ENCODE measurements around the gene GLP1R. TPM values are rescaled to one million over a fixed set of nuclear protein-coding genes. Genes with fewer than 3 reads are reported as not detected.

Gene GLP1R
- polyA plus RNA-seq, 1 donor (not counting 4 experiments of a cell fraction or from before 2014, with no cell fraction given) = not detected

DNA sequence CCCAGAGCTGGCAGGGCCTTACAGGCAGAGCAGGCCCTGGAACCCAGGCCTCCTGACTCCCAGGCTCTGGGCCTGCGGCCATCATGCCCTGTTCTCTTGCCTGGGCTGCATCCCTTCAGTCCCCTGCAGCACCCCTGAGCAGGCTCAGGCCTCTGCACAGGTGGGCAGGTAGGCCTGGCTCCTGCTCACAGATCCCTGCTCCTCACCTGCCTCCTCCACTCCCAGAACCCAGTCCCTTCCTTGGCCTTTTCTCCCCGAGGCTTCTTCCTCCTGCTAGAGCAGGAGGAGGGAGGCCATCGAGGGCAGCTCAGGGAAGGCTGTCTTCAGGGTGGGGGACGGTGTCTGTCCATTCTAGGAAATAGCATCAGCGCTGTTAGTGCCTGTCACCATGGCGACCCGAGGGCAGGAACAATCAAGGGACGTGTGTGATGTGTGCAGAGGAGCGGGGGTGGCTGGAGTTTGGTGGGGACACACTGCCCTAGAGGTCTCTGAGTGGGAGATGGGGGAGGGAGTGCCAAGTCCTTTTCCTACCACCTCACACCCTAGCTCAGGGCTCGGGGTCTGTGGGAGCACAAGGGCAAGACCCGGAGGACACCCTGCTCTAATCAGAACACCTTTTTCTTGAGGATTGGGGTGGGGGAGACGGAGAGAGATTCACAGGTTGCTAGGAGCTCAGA, 26.6 kb downstream of the GLP1R start:
- TF ChIP-seq CTCF (optimal IDR thresholded peaks at IDR 0.05 in 1 of 3, IDR thresholded peaks at IDR 0.05 in 1 of 3, conservative IDR thresholded peaks at IDR 0.05 in 1 of 3; ENCODE audit: extremely low read depth in 1 of 3, insufficient read depth in 2 of 3, low read length in 3 of 3) (no peak), EZH2 (IDR thresholded peaks at IDR 0.05; ENCODE audit: low read length) (no peak)
- Histone ChIP-seq H3K4me1 (ENCODE audit: control insufficient read depth, extremely low read depth, insufficient read depth, low read length) (no peaks in the 10 kb centered on the region), H3K9me3 (ENCODE audit: control insufficient read depth, low read depth, low read length) (no peaks in the 10 kb centered on the region), H3K79me2 (ENCODE audit: control insufficient read depth, insufficient read depth, low read length) (no peaks in the 10 kb centered on the region), H3K9ac (ENCODE audit: control insufficient read depth, extremely low read depth, insufficient read depth, low read length) (no peak overlapping the region), H3K36me3 (ENCODE audit: control insufficient read depth in 2 of 2, extremely low read depth in 1 of 2, insufficient read depth in 2 of 2, low read length in 2 of 2) (no peaks in the 10 kb centered on the region), H3K27ac (ENCODE audit: control insufficient read depth, insufficient read depth, low read length) (no peak overlapping the region), H3K27me3 (ENCODE audit: control insufficient read depth, extremely low read depth, insufficient read depth, low read length) (no peaks in the 10 kb centered on the region), H3K4me2 (ENCODE audit: control insufficient read depth, extremely low read depth, insufficient read depth, low read depth, low read length) (no peak overlapping the region), H2AFZ (ENCODE audit: control insufficient read depth, low read length) (no peak overlapping the region), H3K4me3 (ENCODE audit: control insufficient read depth in 2 of 3, extremely low read depth in 1 of 3, insufficient read depth in 2 of 3, low read depth in 1 of 3, low read length in 3 of 3) (no peak overlapping the region), H3K9me1 (ENCODE audit: control insufficient read depth, extremely low read depth, insufficient read depth, low read length) (no peaks in the 10 kb centered on the region), H4K20me1 (ENCODE audit: control insufficient read depth, extremely low read depth, insufficient read depth, low read length) (no peaks in the 10 kb centered on the region)
- dilution Hi-C loops (cut with MboI; ENCODE audit: extremely low pct_ligation_motif_present, low sequenced_read_pairs) = no loop called here
- DNase-seq (ENCODE audit: low read depth, low spot score) (no peak), FAIRE-seq (no peak)

GRCh38 chr6:39075807-39076622, 27.4 kb downstream of the GLP1R start:
- H3K9me3 ChIP-seq (ENCODE audit: control insufficient read depth, low read depth, low read length) = no peaks in the 10 kb centered on the region
- no peak for TF ChIP-seq CTCF (optimal IDR thresholded peaks at IDR 0.05 in 1 of 3, IDR thresholded peaks at IDR 0.05 in 1 of 3, conservative IDR thresholded peaks at IDR 0.05 in 1 of 3; ENCODE audit: extremely low read depth in 1 of 3, insufficient read depth in 2 of 3, low read length in 3 of 3)
- no peak for TF ChIP-seq EZH2 (IDR thresholded peaks at IDR 0.05; ENCODE audit: low read length)
- no peaks in the 10 kb centered on the region for H3K79me2 ChIP-seq (ENCODE audit: control insufficient read depth, insufficient read depth, low read length)
- no peak for DNase-seq (ENCODE audit: low read depth, low spot score)
- H3K9ac ChIP-seq (ENCODE audit: control insufficient read depth, extremely low read depth, insufficient read depth, low read length) = no peak overlapping the region
- H3K4me3 ChIP-seq (ENCODE audit: control insufficient read depth in 2 of 3, extremely low read depth in 1 of 3, insufficient read depth in 2 of 3, low read depth in 1 of 3, low read length in 3 of 3) = no peak overlapping the region
- H3K27ac ChIP-seq (ENCODE audit: control insufficient read depth, insufficient read depth, low read length) = no peak overlapping the region
- H3K4me1 ChIP-seq (ENCODE audit: control insufficient read depth, extremely low read depth, insufficient read depth, low read length) = no peaks in the 10 kb centered on the region
- H3K9me1 ChIP-seq (ENCODE audit: control insufficient read depth, extremely low read depth, insufficient read depth, low read length) = no peaks in the 10 kb centered on the region
- H3K4me2 ChIP-seq (ENCODE audit: control insufficient read depth, extremely low read depth, insufficient read depth, low read depth, low read length) = no peak overlapping the region
- no peak overlapping the region for H2AFZ ChIP-seq (ENCODE audit: control insufficient read depth, low read length)
- H4K20me1 ChIP-seq (ENCODE audit: control insufficient read depth, extremely low read depth, insufficient read depth, low read length) = no peaks in the 10 kb centered on the region
- no peaks in the 10 kb centered on the region for H3K36me3 ChIP-seq (ENCODE audit: control insufficient read depth in 2 of 2, extremely low read depth in 1 of 2, insufficient read depth in 2 of 2, low read length in 2 of 2)
- dilution Hi-C loops (cut with MboI; ENCODE audit: extremely low pct_ligation_motif_present, low sequenced_read_pairs) = no loop called here
- no peak for FAIRE-seq
- H3K27me3 ChIP-seq (ENCODE audit: control insufficient read depth, extremely low read depth, insufficient read depth, low read length) = no peaks in the 10 kb centered on the region

Data from keratinocyte (primary cell).